Peyer's patch (tissue), 4 donors: ENCODE data around the gene PGLYRP2. TPM values are rescaled to one million over a fixed set of nuclear protein-coding genes. Genes with fewer than 3 reads are reported as not detected.

ENCODE experiments used
- DNase-seq, 3 donors: peaks; one replicate each; pipeline ENCODE4 v3.0.0-alpha.2; 2017 to 2019
- H3K27ac ChIP-seq, 4 donors: fragments of 200-600 bp; sonication (generic); one replicate each; pipeline ENCODE4 v1.5.1; 2016 to 2019
- H3K27me3 ChIP-seq, 2 donors: fragments of 200-600 bp; sonication (generic); one replicate each; pipeline ENCODE4 v1.5.1; 2019
- H3K36me3 ChIP-seq, 3 donors: fragments of 200-600 bp; sonication (generic); one replicate each; pipeline ENCODE4 v1.5.1; 2016 to 2019
- H3K4me1 ChIP-seq, 4 donors: fragments of 200-600 bp; sonication (generic); one replicate each; pipeline ENCODE4 v1.5.1; 2016 to 2019
- H3K4me3 ChIP-seq, 4 donors: fragments of 200-600 bp; sonication (generic); 1 replicate in 3 of 4; 2 replicates in 1 of 4; pipeline ENCODE4 v1.5.1; 2016 to 2019; ENCODE audit warnings: mild to moderate bottlenecking in 1 of 4
- H3K9me3 ChIP-seq, 4 donors: fragments of 200-600 bp; sonication (generic); one replicate each; pipeline ENCODE4 v1.5.1; 2016 to 2019; ENCODE audit warnings: mild to moderate bottlenecking in 1 of 4
- CTCF ChIP-seq, 6 experiments: fragments of 450-650 bp in 4 of 6; fragments of 200-600 bp in 2 of 6; sonication (generic) in 1 of 6; IDR thresholded peaks; one replicate each; pipeline ENCODE4 v1.5.1; 2017 to 2019; ENCODE audit warnings: antibody characterized with exemption in 6 of 6, mild to moderate bottlenecking in 3 of 6, moderate library complexity in 1 of 6
- POLR2A ChIP-seq, 2 donors: fragments of 450-650 bp; IDR thresholded peaks; one replicate each; pipeline ENCODE4 v1.5.1; 2017; ENCODE audit warnings: antibody characterized with exemption in 2 of 2, mild to moderate bottlenecking in 2 of 2, moderate library complexity in 2 of 2
- total RNA-seq, 4 donors: library from RNA; depleted of rRNA; stranded (reverse); fragments of >200 nt; gene quantifications; one replicate each; pipeline ENCODE4 v1.1.0, GENCODE V29; 2016

PGLYRP2 gene
- total RNA-seq, 4 donors from 2014 or later = not detected

GRCh38 chr19:15428956-15429824 lies 50.1 kb downstream of the PGLYRP2 start:
- Histone ChIP-seq H3K27me3 (no peaks in the 10 kb centered on the region), H3K36me3 (peaks cover 0 to 51% (median 0%) of the 10 kb centered on the region in 3 donors), H3K4me3 (no peak overlapping the region), H3K27ac (no peak overlapping the region), H3K9me3 (no peaks in the 10 kb centered on the region), H3K4me1 (peaks cover 0 to 28% (median 15%) of the 10 kb centered on the region in 4 donors)
- TF ChIP-seq CTCF (IDR thresholded peaks at IDR 0.05) = no peak
- TF ChIP-seq POLR2A (IDR thresholded peaks at IDR 0.05) = no peak
- DNase-seq = no peak

GRCh38 chr19:15427991-15428471 lies 51.3 kb downstream of the PGLYRP2 start:
- Histone ChIP-seq H3K4me3 (no peak overlapping the region), H3K36me3 (peaks cover 0 to 63% (median 0%) of the 10 kb centered on the region in 3 donors), H3K27ac (no peak overlapping the region), H3K9me3 (no peaks in the 10 kb centered on the region), H3K4me1 (peaks cover 0 to 24% (median 15%) of the 10 kb centered on the region in 4 donors), H3K27me3 (no peaks in the 10 kb centered on the region)
- TF ChIP-seq CTCF (IDR thresholded peaks at IDR 0.05) (no peak), POLR2A (IDR thresholded peaks at IDR 0.05) (no peak)
- DNase-seq = peak in 1 of 3 donors; percentile 44

- H3K4me3 ChIP-seq = no peak overlapping the region
- no peaks in the 10 kb centered on the region for H3K27me3 ChIP-seq
- H3K27ac ChIP-seq = no peak overlapping the region
- peak in 1 of 3 donors; percentile 43 for DNase-seq
- peaks cover 0 to 24% (median 15%) of the 10 kb centered on the region in 4 donors for H3K4me1 ChIP-seq
- H3K9me3 ChIP-seq = no peaks in the 10 kb centered on the region
- H3K36me3 ChIP-seq = peaks cover 0 to 70% (median 0%) of the 10 kb centered on the region in 3 donors
- no peak for TF ChIP-seq CTCF (IDR thresholded peaks at IDR 0.05)
- no peak for TF ChIP-seq POLR2A (IDR thresholded peaks at IDR 0.05)
Observed at GRCh38 chr19:15427350-15427700, 52.0 kb downstream of the PGLYRP2 start.

GRCh38 chr19:15426485-15427349 lies 52.6 kb downstream of the PGLYRP2 start:
- Histone ChIP-seq H3K4me1 (peaks cover 0 to 21% (median 13%) of the 10 kb centered on the region in 4 donors), H3K9me3 (no peaks in the 10 kb centered on the region), H3K36me3 (peaks cover 0 to 71% (median 0%) of the 10 kb centered on the region in 3 donors), H3K4me3 (no peak overlapping the region), H3K27me3 (no peaks in the 10 kb centered on the region), H3K27ac (no peak overlapping the region)
- no peak for DNase-seq
- TF ChIP-seq CTCF (IDR thresholded peaks at IDR 0.05) = no peak
- no peak for TF ChIP-seq POLR2A (IDR thresholded peaks at IDR 0.05)

GRCh38 chr19:15425321-15425950 lies 53.9 kb downstream of the PGLYRP2 start:
- Histone ChIP-seq H3K4me1 (peaks cover 0 to 12% (median 2%) of the 10 kb centered on the region in 4 donors), H3K27me3 (no peaks in the 10 kb centered on the region), H3K27ac (no peak overlapping the region), H3K36me3 (peaks cover 0 to 71% (median 0%) of the 10 kb centered on the region in 3 donors), H3K4me3 (no peak overlapping the region), H3K9me3 (no peaks in the 10 kb centered on the region)
- TF ChIP-seq CTCF (IDR thresholded peaks at IDR 0.05) = no peak
- no peak for TF ChIP-seq POLR2A (IDR thresholded peaks at IDR 0.05)
- DNase-seq = peak in 1 of 3 donors; percentile 43
